Loucy (cell line): ENCODE measurements around the gene MYOC.
"Not testable (repeated sequence)": the region's sequence is repeated elsewhere in the genome, so short reads cannot be mapped to it uniquely, and the experiment has no call there.

Experiments used
- H2AFZ ChIP-seq: fragments of 200-600 bp; sonication (generic); 2 replicates; pipeline ENCODE4 v1.6.0; 2016; ENCODE audit warnings: antibody characterized with exemption, mild to moderate bottlenecking, low read length, moderate library complexity
- H3F3A ChIP-seq: fragments of 200-600 bp; 2 replicates; pipeline ENCODE4 v1.6.0; 2016; ENCODE audit warnings: antibody characterized with exemption, low read depth, mild to moderate bottlenecking
- H3K27me3 ChIP-seq: fragments of 200-600 bp; sonication (generic); 2 replicates; pipeline ENCODE4 v1.6.1; 2014; ENCODE audit warnings: low read length, mild to moderate bottlenecking; ENCODE audit not compliant: insufficient read depth, poor library complexity, severe bottlenecking
- H3K36me3 ChIP-seq: fragments of 200-600 bp; sonication (generic); 2 replicates; pipeline ENCODE4 v1.6.1; 2016; ENCODE audit warnings: low read length; ENCODE audit not compliant: insufficient read depth
- H3K4me1 ChIP-seq: fragments of 200-600 bp; sonication (generic); 2 replicates; pipeline ENCODE4 v1.5.1; 2014; ENCODE audit warnings: low read length, mild to moderate bottlenecking; ENCODE audit not compliant: insufficient read depth, poor library complexity, severe bottlenecking
- H3K4me2 ChIP-seq: fragments of 200-600 bp; sonication (generic); 2 replicates; pipeline ENCODE4 v1.6.0; 2014; ENCODE audit warnings: antibody characterized with exemption, low read length, low read depth, mild to moderate bottlenecking; ENCODE audit not compliant: poor library complexity, severe bottlenecking
- H3K4me3 ChIP-seq: fragments of 200-600 bp; sonication (generic); 2 replicates; pipeline ENCODE4 v1.5.1; 2014; ENCODE audit warnings: low read length, mild to moderate bottlenecking, mixed read lengths; ENCODE audit not compliant: poor library complexity, severe bottlenecking
- H3K79me2 ChIP-seq: fragments of 200-600 bp; sonication (generic); 2 replicates; pipeline ENCODE4 v1.6.1; 2014; ENCODE audit warnings: low read length; ENCODE audit not compliant: insufficient read depth
- H3K9ac ChIP-seq: fragments of 200-600 bp; sonication (generic); 2 replicates; pipeline ENCODE4 v1.6.0; 2014; ENCODE audit warnings: mild to moderate bottlenecking, low read depth, low read length, moderate library complexity; ENCODE audit not compliant: poor library complexity, severe bottlenecking
- H3K9me2 ChIP-seq: fragments of 200-600 bp; sonication (generic); replicated peaks from 2 replicates; pipeline ENCODE4 v1.6.1; 2016; ENCODE audit warnings: low read depth, low read length, mixed read lengths
- H3K9me3 ChIP-seq: fragments of 200-600 bp; sonication (generic); 2 replicates; pipeline ENCODE4 v1.6.1; 2014; ENCODE audit warnings: mild to moderate bottlenecking, antibody characterized with exemption, low read length, low read depth; ENCODE audit not compliant: insufficient read depth
- H4K20me1 ChIP-seq: fragments of 200-600 bp; sonication (generic); 2 replicates; pipeline ENCODE4 v1.6.0; 2014; ENCODE audit warnings: antibody characterized with exemption, low read length, mild to moderate bottlenecking; ENCODE audit not compliant: insufficient read depth, poor library complexity, severe bottlenecking
- CTCF ChIP-seq: fragments of 200-600 bp; sonication (generic); conservative IDR thresholded peaks from 2 replicates; pipeline ENCODE4 v1.5.1; 2014; ENCODE audit warnings: mild to moderate bottlenecking, antibody characterized with exemption, low read length
- EZH2phosphoT487 ChIP-seq: fragments of 200-600 bp; IDR thresholded peaks from 2 replicates; pipeline ENCODE4 v1.6.1; 2018; ENCODE audit warnings: antibody characterized with exemption, mild to moderate bottlenecking, moderate library complexity, borderline replicate concordance

MYOC gene

GRCh38 chr1:171611306-171611705 is 41.2 kb downstream of the MYOC start:
- Histone ChIP-seq H3K79me2 (no peaks in the 10 kb centered on the region), H3K9me3 (no peaks in the 10 kb centered on the region), H3F3A (no peaks in the 10 kb centered on the region), H3K36me3 (no peaks in the 10 kb centered on the region), H3K27me3 (no peaks in the 10 kb centered on the region), H2AFZ (no peak overlapping the region), H3K9me2 (no peaks in the 10 kb centered on the region), H3K4me2 (no peak overlapping the region), H4K20me1 (no peaks in the 10 kb centered on the region), H3K9ac (no peak overlapping the region), H3K4me3 (no peak overlapping the region), H3K4me1 (no peaks in the 10 kb centered on the region)
- no peak for TF ChIP-seq CTCF
- no peak for TF ChIP-seq EZH2phosphoT487

GRCh38 chr1:171610385-171610784 is 42.1 kb downstream of the MYOC start:
- no peak overlapping the region for H3K4me3 ChIP-seq
- no peaks in the 10 kb centered on the region for H3K36me3 ChIP-seq
- TF ChIP-seq EZH2phosphoT487, result no peak
- no peaks in the 10 kb centered on the region for H3K4me1 ChIP-seq
- H3K4me2 ChIP-seq, result no peak overlapping the region
- no peak overlapping the region for H3K9ac ChIP-seq
- no peaks in the 10 kb centered on the region for H4K20me1 ChIP-seq
- H2AFZ ChIP-seq, result no peak overlapping the region
- H3K27me3 ChIP-seq, result no peaks in the 10 kb centered on the region
- no peaks in the 10 kb centered on the region for H3K79me2 ChIP-seq
- no peaks in the 10 kb centered on the region for H3K9me2 ChIP-seq
- H3F3A ChIP-seq, result no peaks in the 10 kb centered on the region
- no peaks in the 10 kb centered on the region for H3K9me3 ChIP-seq

DNA sequence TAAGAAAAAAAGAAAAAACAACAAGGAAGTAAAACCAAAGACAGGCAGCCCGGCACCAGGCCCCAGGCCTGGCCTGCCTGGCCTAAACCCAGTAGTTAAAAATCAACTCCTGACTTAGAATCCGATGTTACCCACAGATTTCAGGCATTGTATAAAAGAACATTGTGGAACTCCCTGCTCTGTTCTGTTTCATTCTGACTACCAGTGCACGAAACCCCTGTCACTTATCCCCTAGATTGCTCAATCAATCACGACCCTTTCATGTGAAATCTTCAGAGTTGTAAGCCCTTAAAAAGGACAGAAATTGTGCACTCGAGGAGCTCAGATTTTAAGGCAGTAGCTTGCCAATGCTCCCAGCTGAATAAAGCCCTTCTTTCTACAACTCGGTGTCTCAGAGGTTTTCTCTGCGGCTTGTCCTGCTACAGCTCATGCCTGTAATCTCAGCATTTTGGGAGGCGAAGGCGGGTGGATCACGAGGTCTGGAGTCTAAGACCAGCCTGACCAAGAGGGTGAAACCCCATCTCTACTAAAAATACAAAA is 46.0 kb downstream of the MYOC start:
- Histone ChIP-seq H3K4me3 (no peak overlapping the region), H3K79me2 (no peaks in the 10 kb centered on the region), H4K20me1 (no peaks in the 10 kb centered on the region), H3K9ac (no peak overlapping the region), H3K36me3 (no peaks in the 10 kb centered on the region), H3F3A (no peaks in the 10 kb centered on the region), H3K9me3 (no peaks in the 10 kb centered on the region), H2AFZ (no peak overlapping the region), H3K4me1 (no peaks in the 10 kb centered on the region), H3K4me2 (no peak overlapping the region), H3K27me3 (no peaks in the 10 kb centered on the region), H3K9me2 (no peaks in the 10 kb centered on the region)
- TF ChIP-seq CTCF (no peak), EZH2phosphoT487 (no peak)

GRCh38 chr1:171603042-171603441 is 49.4 kb downstream of the MYOC start:
- not testable (repeated sequence) for H3K9me2 ChIP-seq, H3K9ac ChIP-seq, H3K79me2 ChIP-seq, H3K4me1 ChIP-seq, H3K4me2 ChIP-seq, H3F3A ChIP-seq, H3K4me3 ChIP-seq, H2AFZ ChIP-seq, H4K20me1 ChIP-seq, H3K27me3 ChIP-seq, H3K9me3 ChIP-seq, H3K36me3 ChIP-seq
